ENCODE data around the gene SLFN14.
"Not testable (repeated sequence)": the region's sequence is repeated elsewhere in the genome, so short reads cannot be mapped to it uniquely, and the experiment has no call there.

Gene SLFN14

GRCh38 chr17:35519906-35520442 lies 40.6 kb downstream of the SLFN14 start:
- DNase-seq, result no peak

- no peak for DNase-seq
Observed at GRCh38 chr17:35519439-35519838, 41.2 kb downstream of the SLFN14 start.

GRCh38 chr17:35518431-35518830 lies 42.2 kb downstream of the SLFN14 start:
- not testable (repeated sequence) for DNase-seq

- no peak for DNase-seq
Observed at GRCh38 chr17:35515027-35515426, 45.6 kb downstream of the SLFN14 start.

GRCh38 chr17:35514564-35514963 lies 46.1 kb downstream of the SLFN14 start:
- DNase-seq, result no peak

Data from NCI-H1092 treated with DMSO at 0.1 percent for 48 hours (cell line).